Measurements from ENCODE around the gene HPDL. TPM values are rescaled to one million over a fixed set of nuclear protein-coding genes. Genes with fewer than 3 reads are reported as not detected.

HPDL gene
- total RNA-seq, 1 experiment from 2014 or later = not detected

DNA sequence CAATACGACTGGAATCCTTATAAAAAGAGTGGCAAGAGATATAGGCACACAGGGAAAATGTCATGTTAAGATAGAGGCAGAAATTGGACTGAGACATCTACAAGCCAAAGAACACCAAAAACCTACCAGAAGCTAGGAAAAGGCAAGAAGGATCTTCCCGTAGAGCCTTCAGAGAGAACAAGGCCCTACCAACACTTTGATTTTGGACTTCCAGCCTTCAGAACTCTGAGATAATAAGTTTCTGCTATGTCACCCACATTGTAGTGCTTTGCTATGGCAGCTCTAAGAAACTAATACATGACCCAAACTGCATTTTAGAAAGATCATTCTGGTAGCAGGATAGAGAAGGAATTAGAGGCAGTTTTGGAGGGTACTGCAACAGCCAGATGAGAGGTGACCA is 37.6 kb downstream of the HPDL start:
- DNase-seq = no peak
- Histone ChIP-seq H3K36me3 (ENCODE audit: insufficient read depth, low read length) (no peaks in the 10 kb centered on the region), H3K9me2 (replicated peaks; ENCODE audit: insufficient read depth, low read length) (no peaks in the 10 kb centered on the region), H3K4me1 (ENCODE audit: low read length) (peaks cover 4% of the 10 kb centered on the region), H3K27me3 (ENCODE audit: low read length) (no peaks in the 10 kb centered on the region), H3K79me2 (ENCODE audit: low read length) (no peaks in the 10 kb centered on the region), H3K27ac (ENCODE audit: low read length) (no peak overlapping the region), H3K9me3 (ENCODE audit: low read length) (no peaks in the 10 kb centered on the region), H2AFZ (ENCODE audit: low read length) (no peak overlapping the region), H3K4me2 (ENCODE audit: low read depth, low read length, poor library complexity, severe bottlenecking) (no peak overlapping the region), H3K9ac (ENCODE audit: low read length) (no peak overlapping the region), H3K4me3 (ENCODE audit: low read length) (no peak overlapping the region), H4K20me1 (ENCODE audit: insufficient read depth, low read depth, low read length) (no peaks in the 10 kb centered on the region)

DNA sequence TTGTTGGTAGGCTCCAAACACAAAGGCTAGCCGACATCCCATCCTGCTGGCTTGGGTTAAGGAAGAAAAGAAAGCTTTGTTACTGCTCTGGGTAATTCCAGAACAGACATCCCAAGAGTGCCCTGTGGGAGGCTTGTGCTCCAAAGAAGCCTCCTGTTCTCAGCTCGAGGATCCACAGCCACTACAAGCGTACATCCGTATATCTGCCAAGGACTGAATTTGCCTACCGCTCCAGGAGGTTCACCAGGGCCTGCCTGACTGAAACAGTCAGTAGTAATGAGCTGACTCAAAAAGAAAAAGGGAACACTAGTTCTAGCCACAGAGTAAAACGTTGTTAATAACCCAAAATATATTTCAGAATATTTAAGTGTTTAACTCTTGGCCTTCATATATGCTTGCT is 38.4 kb downstream of the HPDL start:
- no peaks in the 10 kb centered on the region for H3K9me3 ChIP-seq (ENCODE audit: low read length)
- no peak for DNase-seq
- peaks cover 1% of the 10 kb centered on the region for H3K4me1 ChIP-seq (ENCODE audit: low read length)
- H3K4me3 ChIP-seq (ENCODE audit: low read length) = no peak overlapping the region
- no peaks in the 10 kb centered on the region for H3K36me3 ChIP-seq (ENCODE audit: insufficient read depth, low read length)
- no peak overlapping the region for H3K9ac ChIP-seq (ENCODE audit: low read length)
- no peaks in the 10 kb centered on the region for H4K20me1 ChIP-seq (ENCODE audit: insufficient read depth, low read depth, low read length)
- no peak overlapping the region for H2AFZ ChIP-seq (ENCODE audit: low read length)
- H3K27me3 ChIP-seq (ENCODE audit: low read length) = no peaks in the 10 kb centered on the region
- no peak overlapping the region for H3K4me2 ChIP-seq (ENCODE audit: low read depth, low read length, poor library complexity, severe bottlenecking)
- H3K27ac ChIP-seq (ENCODE audit: low read length) = no peak overlapping the region
- no peaks in the 10 kb centered on the region for H3K9me2 ChIP-seq (replicated peaks; ENCODE audit: insufficient read depth, low read length)
- H3K79me2 ChIP-seq (ENCODE audit: low read length) = no peaks in the 10 kb centered on the region

DNA sequence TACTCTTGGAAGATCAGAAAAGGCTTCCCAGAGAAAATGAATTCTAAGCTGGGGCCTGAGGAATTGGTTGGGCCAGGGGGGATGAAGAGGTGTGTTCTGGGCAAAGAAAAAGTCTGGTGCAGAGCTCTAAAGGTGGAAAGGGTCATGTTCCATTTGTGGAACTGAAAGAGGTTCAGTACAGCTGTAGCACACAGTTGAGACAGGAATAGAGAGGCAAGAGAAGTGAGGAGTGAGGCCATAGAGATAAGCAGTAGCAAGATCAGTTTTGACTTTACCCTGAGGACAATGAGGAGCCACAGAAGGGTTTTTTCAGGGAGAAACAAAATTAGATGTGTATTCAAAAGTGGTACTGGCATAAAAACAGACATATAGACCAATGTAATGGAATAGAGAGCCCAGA is 43.9 kb downstream of the HPDL start:
- H3K4me2 ChIP-seq (ENCODE audit: low read depth, low read length, poor library complexity, severe bottlenecking) = no peak overlapping the region

DNA sequence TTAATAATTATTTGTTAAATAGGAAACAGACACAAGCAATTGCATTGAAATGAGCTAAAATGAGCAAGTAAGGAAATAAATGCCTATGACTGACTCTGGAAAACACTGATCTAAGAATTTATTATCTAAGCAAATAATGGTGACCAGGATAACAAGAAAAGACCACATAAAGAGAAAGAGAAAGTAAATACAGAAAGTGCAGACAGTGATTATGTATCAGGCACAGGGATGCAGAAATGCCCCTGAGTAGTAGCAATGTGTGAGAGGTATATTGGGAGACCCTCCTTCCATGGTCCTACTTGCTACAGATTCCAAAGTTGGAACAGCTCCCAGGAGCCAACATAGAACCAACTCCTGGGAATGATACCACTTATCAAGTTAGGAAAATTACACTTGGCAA is 46.9 kb downstream of the HPDL start:
- Histone ChIP-seq H3K36me3 (ENCODE audit: insufficient read depth, low read length) (no peaks in the 10 kb centered on the region), H3K27ac (ENCODE audit: low read length) (no peak overlapping the region), H3K79me2 (ENCODE audit: low read length) (no peaks in the 10 kb centered on the region), H2AFZ (ENCODE audit: low read length) (no peak overlapping the region), H3K27me3 (ENCODE audit: low read length) (no peaks in the 10 kb centered on the region), H3K4me2 (ENCODE audit: low read depth, low read length, poor library complexity, severe bottlenecking) (no peak overlapping the region), H3K9me3 (ENCODE audit: low read length) (no peaks in the 10 kb centered on the region), H3K4me1 (ENCODE audit: low read length) (peaks cover 6% of the 10 kb centered on the region), H3K4me3 (ENCODE audit: low read length) (no peak overlapping the region), H3K9me2 (replicated peaks; ENCODE audit: insufficient read depth, low read length) (no peaks in the 10 kb centered on the region), H4K20me1 (ENCODE audit: insufficient read depth, low read depth, low read length) (no peaks in the 10 kb centered on the region), H3K9ac (ENCODE audit: low read length) (no peak overlapping the region)
- no peak for DNase-seq

More for the DNA sequence above, 43.9 kb downstream of the HPDL start:
- no peak overlapping the region for H3K9ac ChIP-seq (ENCODE audit: low read length)
- no peaks in the 10 kb centered on the region for H3K27me3 ChIP-seq (ENCODE audit: low read length)
- H3K79me2 ChIP-seq (ENCODE audit: low read length) = no peaks in the 10 kb centered on the region
- H3K4me1 ChIP-seq (ENCODE audit: low read length) = peaks cover 6% of the 10 kb centered on the region
- H2AFZ ChIP-seq (ENCODE audit: low read length) = no peak overlapping the region
- no peak overlapping the region for H3K27ac ChIP-seq (ENCODE audit: low read length)
- no peak for DNase-seq
- no peaks in the 10 kb centered on the region for H3K9me2 ChIP-seq (replicated peaks; ENCODE audit: insufficient read depth, low read length)
- no peak overlapping the region for H3K4me3 ChIP-seq (ENCODE audit: low read length)
- H3K36me3 ChIP-seq (ENCODE audit: insufficient read depth, low read length) = no peaks in the 10 kb centered on the region
- H4K20me1 ChIP-seq (ENCODE audit: insufficient read depth, low read depth, low read length) = no peaks in the 10 kb centered on the region
- no peaks in the 10 kb centered on the region for H3K9me3 ChIP-seq (ENCODE audit: low read length)

DNA sequence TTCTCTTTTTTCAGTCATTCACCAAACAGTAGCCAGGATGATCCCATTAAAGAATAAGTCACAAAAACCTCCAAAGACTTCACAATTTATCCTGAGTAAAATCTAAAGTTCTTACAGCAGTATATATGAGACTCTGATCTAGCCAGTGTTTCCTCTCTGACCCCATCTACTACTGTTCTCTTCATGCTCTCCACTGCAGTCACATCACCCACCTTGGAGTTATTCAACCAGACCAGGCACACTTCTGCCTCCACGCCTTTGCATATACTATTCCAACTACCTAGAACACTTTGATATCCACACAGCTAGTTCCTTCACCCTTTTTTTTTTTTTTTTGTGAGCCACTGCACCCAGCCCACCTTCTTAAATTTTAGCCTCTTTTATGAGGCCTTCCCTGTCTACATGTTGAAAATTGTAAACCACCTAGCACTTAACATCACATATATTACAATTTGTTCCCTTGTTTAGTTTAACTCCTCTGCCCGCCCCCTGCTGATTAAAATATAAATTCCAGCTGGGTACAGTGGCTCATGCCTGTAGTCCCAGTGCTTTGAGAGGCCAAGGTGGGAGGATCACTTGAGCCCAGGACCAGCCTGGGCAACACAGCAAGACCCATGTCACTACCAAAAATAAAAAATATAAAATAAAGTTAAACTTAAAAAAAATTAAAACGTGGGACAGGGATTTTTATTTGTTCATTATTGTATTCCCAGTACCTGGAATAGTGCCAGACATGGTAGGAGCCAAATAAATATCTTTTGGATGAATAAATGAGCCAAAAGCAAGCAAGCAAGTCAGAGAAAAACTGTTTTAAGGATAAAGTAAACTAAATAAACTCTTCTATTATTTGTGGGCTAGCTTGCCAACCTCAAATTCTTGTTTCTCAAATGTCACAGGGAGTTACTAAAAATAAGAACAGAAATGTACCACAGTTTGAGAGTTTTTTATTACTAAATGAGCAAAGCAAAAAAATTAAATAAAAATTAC is 48.7 kb downstream of the HPDL start:
- Histone ChIP-seq H3K27ac (ENCODE audit: low read length) (no peak overlapping the region), H3K36me3 (ENCODE audit: insufficient read depth, low read length) (no peaks in the 10 kb centered on the region), H3K27me3 (ENCODE audit: low read length) (no peaks in the 10 kb centered on the region), H3K4me2 (ENCODE audit: low read depth, low read length, poor library complexity, severe bottlenecking) (no peak overlapping the region), H3K9me2 (replicated peaks; ENCODE audit: insufficient read depth, low read length) (no peaks in the 10 kb centered on the region), H3K4me1 (ENCODE audit: low read length) (peaks cover 6% of the 10 kb centered on the region), H4K20me1 (ENCODE audit: insufficient read depth, low read depth, low read length) (no peaks in the 10 kb centered on the region), H3K9me3 (ENCODE audit: low read length) (no peaks in the 10 kb centered on the region), H3K9ac (ENCODE audit: low read length) (no peak overlapping the region), H3K4me3 (ENCODE audit: low read length) (no peak overlapping the region), H3K79me2 (ENCODE audit: low read length) (no peaks in the 10 kb centered on the region), H2AFZ (ENCODE audit: low read length) (no peak overlapping the region)
- DNase-seq = no peak

DNA sequence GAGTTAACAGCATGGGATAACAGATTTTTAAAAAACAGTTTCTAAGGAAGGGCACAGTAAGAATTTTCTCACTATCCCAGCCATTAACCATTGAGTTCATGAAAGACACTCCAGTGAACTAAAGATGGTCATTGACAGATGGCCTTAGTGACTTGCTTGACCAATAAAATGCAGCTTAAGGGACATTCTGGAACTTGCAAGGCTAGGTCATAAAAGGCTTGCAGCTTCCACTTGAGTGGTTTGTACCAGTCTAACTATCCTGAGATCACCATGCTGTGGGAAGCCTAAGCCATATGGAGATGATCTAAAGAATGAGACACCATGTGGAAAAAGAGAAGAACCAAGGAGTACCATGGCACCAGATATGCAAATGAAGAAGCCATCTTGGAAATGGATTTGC is 51.5 kb downstream of the HPDL start:
- H2AFZ ChIP-seq (ENCODE audit: low read length) = no peak overlapping the region
- no peak overlapping the region for H3K27ac ChIP-seq (ENCODE audit: low read length)
- no peaks in the 10 kb centered on the region for H3K4me1 ChIP-seq (ENCODE audit: low read length)
- no peak overlapping the region for H3K9ac ChIP-seq (ENCODE audit: low read length)
- H3K79me2 ChIP-seq (ENCODE audit: low read length) = no peaks in the 10 kb centered on the region
- no peaks in the 10 kb centered on the region for H3K36me3 ChIP-seq (ENCODE audit: insufficient read depth, low read length)
- no peak for DNase-seq
- H3K27me3 ChIP-seq (ENCODE audit: low read length) = no peaks in the 10 kb centered on the region
- H4K20me1 ChIP-seq (ENCODE audit: insufficient read depth, low read depth, low read length) = no peaks in the 10 kb centered on the region
- no peak overlapping the region for H3K4me3 ChIP-seq (ENCODE audit: low read length)
- no peak overlapping the region for H3K4me2 ChIP-seq (ENCODE audit: low read depth, low read length, poor library complexity, severe bottlenecking)
- H3K9me3 ChIP-seq (ENCODE audit: low read length) = no peaks in the 10 kb centered on the region
- no peaks in the 10 kb centered on the region for H3K9me2 ChIP-seq (replicated peaks; ENCODE audit: insufficient read depth, low read length)

Other genes with a start within 250 kb of the HPDL start
- gene ZSWIM5, start 120.3 kb upstream of the HPDL start, total RNA-seq (2014; rRNA removed; shearing (Covaris generic); ENCODE audit: low replicate concordance) = 0.04 TPM in 2 replicates
- 8.9 and 12.7 TPM in 2 replicates for gene TOE1, start 13.3 kb downstream of the HPDL start, total RNA-seq (2014; rRNA removed; shearing (Covaris generic); ENCODE audit: low replicate concordance)
- gene MUTYH, start 13.5 kb downstream of the HPDL start, total RNA-seq (2014; rRNA removed; shearing (Covaris generic); ENCODE audit: low replicate concordance) = 40.8 and 53.9 TPM in 2 replicates
- 1.3 and 1.5 TPM in 2 replicates for gene TESK2, start 164.3 kb downstream of the HPDL start, total RNA-seq (2014; rRNA removed; shearing (Covaris generic); ENCODE audit: low replicate concordance)
- gene CCDC163, start 173.2 kb downstream of the HPDL start, total RNA-seq (2014; rRNA removed; shearing (Covaris generic); ENCODE audit: low replicate concordance) = 5.8 and 9.0 TPM in 2 replicates
- 5.5 and 13.8 TPM in 2 replicates for gene MMACHC, start 173.4 kb downstream of the HPDL start, total RNA-seq (2014; rRNA removed; shearing (Covaris generic); ENCODE audit: low replicate concordance)
- gene PRDX1, start 195.0 kb downstream of the HPDL start, total RNA-seq (2014; rRNA removed; shearing (Covaris generic); ENCODE audit: low replicate concordance) = 289 and 397 TPM in 2 replicates
- 79.0 and 120 TPM in 2 replicates for gene AKR1A1, start 223.9 kb downstream of the HPDL start, total RNA-seq (2014; rRNA removed; shearing (Covaris generic); ENCODE audit: low replicate concordance)